Endothelial cell of umbilical vein (primary cell): ENCODE results near the gene MAJIN. TPM values are rescaled to one million over a fixed set of nuclear protein-coding genes. Genes with fewer than 3 reads are reported as not detected.
A peak's percentile ranks its signal among the peaks of the same experiment; 100 is the strongest.

ENCODE experiments used
- BruUV-seq: library from RNA; stranded (reverse); fragments of 400-500 nt; replicated peaks from 2 replicates; lab custom pipeline; 2021; lab: Mats Ljungman, UMichigan
- CTCF ChIA-PET: fragments of 300-600, 350-600 bp; sonication (Branson Sonifier 250); formaldehyde crosslinking; loops from one replicate; lab custom pipeline; 2021; ENCODE audit warnings: antibody characterized with exemption, inconsistent platforms; lab: Charles Lee
- POLR2A ChIA-PET: fragments of 300-600, 350-600 bp; sonication (Branson Sonifier 250); formaldehyde crosslinking; loops from one replicate; lab custom pipeline; 2021; ENCODE audit warnings: antibody characterized with exemption, inconsistent platforms; lab: Charles Lee
- DNase-seq: peaks from one replicate; pipeline ENCODE4 v3.0.0-alpha.2; 2011; ENCODE audit warnings: low read depth, low spot score
- FAIRE-seq: peaks from 2 replicates; lab custom pipeline; 2011; peaks lifted over from hg19 to GRCh38; lab: Jason Lieb, UNC
- H2AFZ ChIP-seq: 2 replicates; pipeline ENCODE4 v1.6.0; 2012; ENCODE audit warnings: low read depth, low read length, control low read depth, inconsistent platforms
- H3K27ac ChIP-seq: 2 replicates; pipeline ENCODE4 v1.5.1; 2011; ENCODE audit warnings: low read depth, mild to moderate bottlenecking, control low read depth, low read length, moderate library complexity; ENCODE audit not compliant: insufficient read depth
- H3K27me3 ChIP-seq, 2 experiments: 2 replicates each; pipeline versions ENCODE4 v1.6.0 to v1.6.1; 2011; ENCODE audit warnings: low read length in 2 of 2, mixed read lengths in 1 of 2; ENCODE audit not compliant: control insufficient read depth in 2 of 2, insufficient read depth in 2 of 2
- H3K36me3 ChIP-seq, 2 experiments: 2 replicates in 1 of 2; 3 replicates in 1 of 2; pipeline ENCODE4 v1.5.1; 2011; ENCODE audit warnings: low read length in 2 of 2, mild to moderate bottlenecking in 1 of 2, moderate library complexity in 1 of 2; ENCODE audit not compliant: control insufficient read depth in 2 of 2, insufficient read depth in 2 of 2; ENCODE audit errors: extremely low read depth in 1 of 2
- H3K4me1 ChIP-seq: 3 replicates; pipeline ENCODE4 v1.5.1; 2011; ENCODE audit warnings: mild to moderate bottlenecking, low read length; ENCODE audit not compliant: control insufficient read depth, insufficient read depth; ENCODE audit errors: extremely low read depth
- H3K4me2 ChIP-seq: 2 replicates; pipeline ENCODE4 v1.6.1; 2011; ENCODE audit warnings: low read length, control low read depth, mixed read lengths; ENCODE audit not compliant: insufficient read depth
- H3K4me3 ChIP-seq, 3 experiments: fragments of 200-600 bp in 1 of 3; sonication (generic), shearing (Covaris generic) in 1 of 3; replicated peaks in 1 of 3; 2 replicates each; pipeline ENCODE4 v1.5.1; 2011 to 2016; ENCODE audit warnings: control low read depth in 3 of 3, low read length in 3 of 3, mild to moderate bottlenecking in 2 of 3, inconsistent platforms in 1 of 3, low read depth in 1 of 3, moderate library complexity in 1 of 3; ENCODE audit not compliant: insufficient read depth in 1 of 3
- H3K79me2 ChIP-seq: 2 replicates; pipeline ENCODE4 v1.6.0; 2012; ENCODE audit warnings: low read length, inconsistent platforms; ENCODE audit not compliant: control insufficient read depth, insufficient read depth
- H3K9ac ChIP-seq: replicated peaks from 2 replicates; pipeline ENCODE3; 2011; ENCODE audit warnings: low read length, control low read depth; ENCODE audit not compliant: insufficient read depth; ENCODE audit errors: extremely low read depth
- H3K9me1 ChIP-seq: replicated peaks from 3 replicates; pipeline ENCODE4 v1.6.0; 2011; ENCODE audit warnings: mild to moderate bottlenecking, low read length; ENCODE audit not compliant: control insufficient read depth, insufficient read depth; ENCODE audit errors: extremely low read depth
- H3K9me3 ChIP-seq: replicated peaks from 2 replicates; pipeline ENCODE4 v1.5.1; 2012; ENCODE audit warnings: low read length, inconsistent platforms; ENCODE audit not compliant: control insufficient read depth, insufficient read depth
- H4K20me1 ChIP-seq: replicated peaks from 2 replicates; pipeline ENCODE3; 2011; ENCODE audit warnings: mild to moderate bottlenecking, low read length; ENCODE audit not compliant: control insufficient read depth, insufficient read depth; ENCODE audit errors: extremely low read depth
- EZH2 ChIP-seq: IDR thresholded peaks from 2 replicates; pipeline ENCODE4 v1.6.1; 2012; ENCODE audit warnings: borderline replicate concordance, low read depth, mild to moderate bottlenecking, moderate library complexity, low read length, inconsistent platforms; ENCODE audit not compliant: severe bottlenecking
- FOS ChIP-seq: IDR thresholded peaks from 2 replicates; pipeline ENCODE4 v1.6.1; 2011; ENCODE audit warnings: mild to moderate bottlenecking, low read length, moderate library complexity, borderline replicate concordance; ENCODE audit not compliant: insufficient read depth
- GATA2 ChIP-seq: IDR thresholded peaks from 2 replicates; pipeline ENCODE4 v1.7.0; 2011; ENCODE audit warnings: low read depth, mild to moderate bottlenecking, moderate library complexity, mixed read lengths, low read length; ENCODE audit not compliant: insufficient read length, insufficient read depth
- JUN ChIP-seq: IDR thresholded peaks from 2 replicates; pipeline ENCODE4 v1.6.1; 2011; ENCODE audit warnings: borderline replicate concordance, low read depth; ENCODE audit not compliant: insufficient read length, insufficient read depth
- MYC ChIP-seq: IDR thresholded peaks from one replicate; pipeline ENCODE4 v1.6.1; 2011; ENCODE audit warnings: mild to moderate bottlenecking, low read depth, low read length
- POLR2A ChIP-seq: IDR thresholded peaks from 2 replicates; pipeline ENCODE4 v1.6.1; 2012; ENCODE audit warnings: low read depth, mild to moderate bottlenecking, control low read depth, low read length
- POLR2AphosphoS5 ChIP-seq: IDR thresholded peaks from 2 replicates; pipeline ENCODE4 v1.6.1; 2012; ENCODE audit warnings: low read depth, mild to moderate bottlenecking, control low read depth, low read length, moderate library complexity; ENCODE audit not compliant: insufficient read depth
- dilution Hi-C: fragments of 300-500 bp; cut with MboI; formaldehyde crosslinking; loops from one replicate; pipeline ENCODE4 v1.15.0; 2019; ENCODE audit warnings: low sequenced_read_pairs; ENCODE audit not compliant: extremely low pct_ligation_motif_present
- intact Hi-C: fragments of 100-400 bp; cut with micrococcal nuclease; formaldehyde crosslinking; loops from one replicate; pipeline ENCODE4 v1.10.0; 2022
- polyA plus RNA-seq, 4 experiments: library from polyadenylated mRNA; depleted of rRNA in 3 of 4; stranded (reverse) in 3 of 4; unstranded in 1 of 4; fragments of >200 nt; gene quantifications; 2 replicates each; pipeline versions ENCODE4 v1.2.1 to v1.2.3, GENCODE V29; 2011 to 2012; ENCODE audit warnings: missing spikeins in 1 of 4
- total RNA-seq: library from RNA; stranded (reverse); gene quantifications from 2 replicates; pipeline ENCODE4 v1.2.3, GENCODE V29; 2021
- TF ChIP-seq, protein P1 (sequence below), 2 donors: IDR thresholded peaks; 1 replicate in 1 of 2; 2 replicates in 1 of 2; pipeline ENCODE4 v1.5.1; 2011; ENCODE audit warnings: low read length in 2 of 2, mild to moderate bottlenecking in 2 of 2, moderate library complexity in 2 of 2, control low read depth in 1 of 2, inconsistent platforms in 1 of 2, low read depth in 1 of 2; ENCODE audit not compliant: insufficient read depth in 1 of 2; ENCODE audit errors: extremely low read depth in 1 of 2
- TF ChIP-seq, protein P2 (sequence below): IDR thresholded peaks from 2 replicates; pipeline ENCODE4 v1.6.1; 2011; ENCODE audit not compliant: insufficient read depth, insufficient read length

The MAJIN gene
- total and polyA plus RNA-seq, 2 donors (not counting 3 experiments of a cell fraction or from before 2014, with no cell fraction given), result 0.07 TPM; not detected in 1

DNA sequence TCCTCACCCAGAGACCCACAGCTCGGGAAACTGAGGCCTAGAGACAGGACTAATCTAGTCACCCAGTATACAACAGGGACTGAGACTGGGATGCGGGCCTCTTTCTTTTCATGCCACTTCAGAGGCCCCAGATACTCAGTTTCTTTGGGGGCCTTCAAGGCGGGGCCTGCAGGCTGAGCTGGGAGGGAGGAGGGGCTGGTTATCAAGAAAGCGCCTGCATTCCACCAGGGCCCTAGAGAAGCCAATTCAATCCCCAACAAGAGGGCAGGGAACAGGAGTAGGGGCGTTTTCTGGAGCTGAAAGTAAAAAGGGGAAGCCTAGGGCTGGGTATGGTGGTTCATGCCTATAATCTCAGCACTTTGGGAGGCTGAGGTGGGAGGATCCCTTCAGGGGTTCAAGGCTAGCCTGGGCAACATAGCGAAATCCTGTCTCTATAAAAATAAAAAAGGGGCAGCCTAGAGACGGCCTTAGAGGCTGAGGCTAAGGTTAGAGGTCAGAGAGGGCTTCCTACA, 56.5 kb downstream of the MAJIN start:
- Histone ChIP-seq H3K27ac (no peak overlapping the region), H3K36me3 (peaks cover 7 to 33% of the 10 kb centered on the region in 2 experiments), H3K9ac (peak overlapping the region; percentile 80), H3K79me2 (peaks cover 7% of the 10 kb centered on the region), H3K9me3 (no peaks in the 10 kb centered on the region), H3K27me3 (no peaks in the 10 kb centered on the region), H3K4me3 (no peak overlapping the region), H3K9me1 (no peaks in the 10 kb centered on the region), H4K20me1 (no peaks in the 10 kb centered on the region), H3K4me2 (no peak overlapping the region), H3K4me1 (peaks cover 11% of the 10 kb centered on the region), H2AFZ (no peak overlapping the region)
- POLR2A ChIA-PET, result no interaction called here
- no TSS peak for BruUV-seq
- FAIRE-seq (no peak), DNase-seq (no peak)
- intact Hi-C loops, result loop anchor here (5.0 kb wide), 2 partner anchors 57 to 197 kb away; partner anchors contain the start of genes MAJIN and TM7SF2
- TF ChIP-seq EZH2, result no peak
- dilution Hi-C loops, result no loop called here
- CTCF ChIA-PET, result interaction anchor here (1.2 to 5.6 kb wide), 4 partner anchors 71 to 128 kb away, joined by 3 to 34 read pairs (median 6); partner anchors contain the start of genes ARL2, BATF2 and CDC42BPG

DNA sequence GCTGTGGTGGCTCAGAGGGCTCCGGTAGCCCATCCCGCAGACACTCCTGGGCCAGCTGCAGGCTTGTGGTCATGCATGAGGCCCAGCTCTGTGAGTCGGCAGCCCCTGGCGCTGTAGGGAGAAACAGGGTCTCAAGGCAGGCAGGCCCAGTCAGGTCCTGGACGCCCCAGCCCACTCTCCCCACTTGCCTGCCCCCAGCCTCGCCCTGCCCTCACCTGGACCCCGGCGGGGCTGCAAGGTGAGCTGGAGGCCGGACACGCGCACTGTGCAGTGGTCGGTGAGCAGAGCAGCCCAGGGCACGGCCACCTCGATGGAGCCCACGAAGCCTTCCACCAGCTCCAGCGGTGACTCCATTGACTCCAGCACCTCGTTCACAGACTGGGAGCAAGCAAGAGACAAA, 57.8 kb downstream of the MAJIN start:
- Histone ChIP-seq H3K4me3 (no peak overlapping the region), H3K9me3 (no peaks in the 10 kb centered on the region), H3K9me1 (no peaks in the 10 kb centered on the region), H3K4me2 (no peak overlapping the region), H3K27me3 (no peaks in the 10 kb centered on the region), H3K79me2 (peaks cover 7% of the 10 kb centered on the region), H3K36me3 (peaks cover 7 to 45% of the 10 kb centered on the region in 2 experiments), H3K9ac (no peak overlapping the region), H3K27ac (no peak overlapping the region), H2AFZ (no peak overlapping the region), H3K4me1 (peaks cover 11% of the 10 kb centered on the region), H4K20me1 (no peaks in the 10 kb centered on the region)
- TF ChIP-seq POLR2AphosphoS5 (no peak), MYC (no peak), GATA2 (no peak), POLR2A (no peak), EZH2 (no peak), FOS (no peak), JUN (no peak)
- TF ChIP-seq, protein P1, sequence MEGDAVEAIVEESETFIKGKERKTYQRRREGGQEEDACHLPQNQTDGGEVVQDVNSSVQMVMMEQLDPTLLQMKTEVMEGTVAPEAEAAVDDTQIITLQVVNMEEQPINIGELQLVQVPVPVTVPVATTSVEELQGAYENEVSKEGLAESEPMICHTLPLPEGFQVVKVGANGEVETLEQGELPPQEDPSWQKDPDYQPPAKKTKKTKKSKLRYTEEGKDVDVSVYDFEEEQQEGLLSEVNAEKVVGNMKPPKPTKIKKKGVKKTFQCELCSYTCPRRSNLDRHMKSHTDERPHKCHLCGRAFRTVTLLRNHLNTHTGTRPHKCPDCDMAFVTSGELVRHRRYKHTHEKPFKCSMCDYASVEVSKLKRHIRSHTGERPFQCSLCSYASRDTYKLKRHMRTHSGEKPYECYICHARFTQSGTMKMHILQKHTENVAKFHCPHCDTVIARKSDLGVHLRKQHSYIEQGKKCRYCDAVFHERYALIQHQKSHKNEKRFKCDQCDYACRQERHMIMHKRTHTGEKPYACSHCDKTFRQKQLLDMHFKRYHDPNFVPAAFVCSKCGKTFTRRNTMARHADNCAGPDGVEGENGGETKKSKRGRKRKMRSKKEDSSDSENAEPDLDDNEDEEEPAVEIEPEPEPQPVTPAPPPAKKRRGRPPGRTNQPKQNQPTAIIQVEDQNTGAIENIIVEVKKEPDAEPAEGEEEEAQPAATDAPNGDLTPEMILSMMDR (IDR thresholded peaks at IDR 0.05; ENCODE audit: extremely low read depth in 1 of 2, insufficient read depth in 1 of 2, low read depth in 1 of 2, low read length in 2 of 2), result no peak
- TF ChIP-seq, protein P2, sequence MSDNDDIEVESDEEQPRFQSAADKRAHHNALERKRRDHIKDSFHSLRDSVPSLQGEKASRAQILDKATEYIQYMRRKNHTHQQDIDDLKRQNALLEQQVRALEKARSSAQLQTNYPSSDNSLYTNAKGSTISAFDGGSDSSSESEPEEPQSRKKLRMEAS, result no peak
- intact Hi-C loops (no loop called here), dilution Hi-C loops (no loop called here)
- DNase-seq (no peak), FAIRE-seq (no peak)
- POLR2A ChIA-PET, result no interaction called here
- CTCF ChIA-PET, result no interaction called here
- no TSS peak for BruUV-seq
